Measurements from ENCODE around the gene NRTN.
"Not testable (repeated sequence)": the region's sequence is repeated elsewhere in the genome, so short reads cannot be mapped to it uniquely, and the experiment has no call there.

NRTN gene, protein sequence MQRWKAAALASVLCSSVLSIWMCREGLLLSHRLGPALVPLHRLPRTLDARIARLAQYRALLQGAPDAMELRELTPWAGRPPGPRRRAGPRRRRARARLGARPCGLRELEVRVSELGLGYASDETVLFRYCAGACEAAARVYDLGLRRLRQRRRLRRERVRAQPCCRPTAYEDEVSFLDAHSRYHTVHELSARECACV

DNA sequence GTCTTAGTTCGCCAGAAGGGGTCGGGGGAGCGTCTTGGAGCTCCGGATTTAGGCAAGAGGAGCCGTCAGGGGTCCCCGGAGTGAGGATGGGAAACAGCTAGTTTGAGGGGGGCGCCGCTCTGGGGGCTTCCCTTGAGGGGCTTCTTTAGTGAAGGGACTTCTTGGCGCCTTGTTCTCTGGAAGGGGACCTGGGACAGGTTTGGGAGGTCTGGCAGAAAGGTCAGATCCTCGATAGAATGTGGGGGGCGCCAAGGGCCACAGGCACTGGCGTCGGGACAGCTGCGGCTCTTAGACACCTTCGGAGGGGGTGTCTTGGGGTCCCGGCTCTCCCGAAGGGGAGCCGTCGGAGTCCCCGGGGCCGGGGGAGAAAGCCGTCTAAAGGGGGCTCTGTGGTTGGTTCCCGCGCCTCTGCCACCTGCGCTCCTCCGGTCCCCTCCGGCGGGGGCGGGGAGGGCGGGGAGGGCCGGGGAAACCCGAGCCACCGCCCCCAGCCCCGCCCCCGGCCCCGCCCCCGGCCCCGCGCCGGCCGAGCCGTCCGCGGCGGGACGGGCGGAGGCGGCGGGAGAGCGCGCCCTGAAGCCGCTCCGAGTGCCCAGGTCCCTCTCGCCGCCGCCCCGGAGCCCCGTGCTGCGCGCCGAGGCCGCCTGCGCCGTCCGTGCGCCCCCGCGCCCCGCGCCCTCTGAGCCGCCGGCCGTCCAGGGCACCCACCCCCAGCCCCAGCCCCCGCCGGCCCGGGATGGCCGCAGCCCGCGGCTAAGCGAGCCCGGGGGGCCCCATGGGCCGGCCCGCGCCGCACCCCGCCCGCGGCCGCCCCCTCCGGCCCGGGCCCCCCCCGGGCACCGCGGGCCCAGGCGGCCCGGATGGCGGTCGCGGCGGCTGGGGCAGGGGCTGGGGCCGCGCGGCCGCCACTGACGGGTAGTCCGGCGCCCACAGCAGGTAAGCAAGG, at the start of gene NRTN:
Gene NRTN, plus strand, starts transcription at position 552 of the 946 bp plus-strand sequence. CDS start 19,099 bp downstream, outside the sequence.
- DNase-seq, result no peak

DNA sequence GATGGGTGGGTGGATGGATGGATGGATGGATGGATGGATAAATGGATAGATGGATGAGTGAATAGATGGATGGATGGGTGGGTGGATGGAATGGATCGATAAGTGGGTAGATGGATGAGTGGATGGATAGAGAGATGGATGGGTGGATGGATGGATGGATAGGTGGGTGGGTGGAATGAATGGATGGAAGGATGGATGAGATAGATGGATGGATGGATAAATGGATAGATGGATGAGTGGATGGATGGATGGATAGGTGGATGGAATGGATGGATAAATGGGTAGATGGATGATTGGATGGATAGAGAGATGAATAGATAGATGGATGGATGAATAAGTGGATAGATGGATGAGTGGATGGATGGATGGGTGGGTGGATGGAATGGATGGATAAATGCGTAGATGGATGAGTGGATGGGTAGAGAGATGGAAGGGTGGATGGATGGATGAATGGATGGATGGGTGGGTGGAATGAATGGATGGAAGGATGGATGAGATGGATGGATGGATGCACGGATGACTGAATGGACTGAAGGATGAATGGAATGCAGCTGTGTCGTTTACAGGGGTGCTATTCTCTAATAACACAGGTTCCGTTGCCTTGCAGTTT, 42.2 kb upstream of the NRTN start:
- DNase-seq, result no peak

DNA sequence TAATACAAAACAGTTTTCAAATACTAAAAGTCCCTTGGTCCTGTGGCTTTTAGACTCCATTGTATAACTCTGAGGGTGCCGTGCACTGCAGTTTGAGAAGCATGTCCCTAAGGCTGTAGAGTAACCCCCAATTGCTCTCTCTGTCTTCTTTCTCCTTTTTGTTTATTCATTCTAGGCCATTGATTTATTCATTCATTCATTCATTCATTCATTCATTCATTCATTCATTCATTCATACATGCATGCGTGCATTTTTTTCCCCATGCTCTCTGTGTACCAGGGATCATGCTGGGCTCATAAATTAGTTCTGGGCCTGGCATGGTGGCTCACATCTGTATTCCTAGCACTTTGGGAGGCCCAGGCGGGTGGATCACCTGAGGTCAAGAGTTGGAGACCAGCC, 39.6 kb upstream of the NRTN start:
- DNase-seq, result no peak

DNA sequence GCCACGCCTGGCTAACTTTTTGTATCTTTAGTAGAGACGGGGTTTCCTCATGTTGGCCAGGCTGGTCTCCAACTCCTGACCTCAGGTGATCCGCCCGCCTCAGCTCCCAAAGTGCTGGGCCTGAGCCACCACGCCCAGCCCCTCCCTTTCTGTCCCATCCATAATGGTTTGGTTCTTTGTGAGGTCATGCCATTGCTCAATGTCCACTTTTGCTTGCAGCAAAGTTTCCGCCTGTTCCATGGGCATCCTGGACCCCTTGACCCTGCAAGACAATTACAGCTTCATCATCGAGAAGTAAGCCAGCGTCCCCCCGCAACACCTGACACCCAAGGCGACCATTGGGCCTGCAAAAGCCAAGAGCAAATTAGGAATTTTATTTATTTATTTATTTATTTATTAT, 36.9 kb upstream of the NRTN start:
- DNase-seq, result no peak

DNA sequence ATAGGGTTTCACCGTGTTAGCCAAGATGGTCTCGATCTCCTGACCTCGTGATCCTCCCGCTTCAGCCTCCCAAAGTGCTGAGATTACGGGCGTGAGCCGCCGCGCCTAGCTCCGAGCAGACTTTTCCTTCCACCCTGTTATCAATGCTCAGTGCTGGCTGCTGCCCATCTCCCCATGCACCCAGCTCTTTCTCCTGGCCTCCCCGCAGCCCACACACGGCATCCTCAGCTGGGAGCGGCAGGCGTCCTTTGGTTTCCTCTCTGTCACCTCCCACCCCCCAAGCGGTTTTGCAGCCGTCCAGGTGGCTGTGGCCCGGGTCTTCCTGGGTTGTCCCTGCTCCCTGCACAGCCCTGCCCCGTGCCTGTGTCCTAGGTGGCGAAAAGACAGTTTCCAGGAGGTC, 32.5 kb upstream of the NRTN start:
- DNase-seq, result no peak

DNA sequence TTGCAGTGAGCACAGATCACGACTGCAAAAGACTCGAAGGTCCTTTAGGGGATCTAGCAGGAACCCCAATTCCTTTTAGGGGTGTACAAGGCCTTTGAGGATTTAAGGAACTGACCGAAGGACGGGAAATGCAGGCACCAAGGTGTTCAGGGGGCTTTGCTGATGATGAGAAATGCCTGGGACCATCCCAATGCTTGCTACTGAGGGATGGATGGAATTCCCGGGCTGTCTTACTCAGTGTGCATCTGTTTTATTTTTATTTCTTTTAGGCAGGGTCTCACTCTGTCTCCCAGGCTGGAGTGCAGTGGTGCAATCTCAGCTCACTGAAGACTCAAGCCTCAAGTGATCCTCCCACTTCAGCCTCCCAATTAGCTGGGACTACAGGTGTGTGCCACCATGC, 31.6 kb upstream of the NRTN start:
- DNase-seq, result no peak

DNA sequence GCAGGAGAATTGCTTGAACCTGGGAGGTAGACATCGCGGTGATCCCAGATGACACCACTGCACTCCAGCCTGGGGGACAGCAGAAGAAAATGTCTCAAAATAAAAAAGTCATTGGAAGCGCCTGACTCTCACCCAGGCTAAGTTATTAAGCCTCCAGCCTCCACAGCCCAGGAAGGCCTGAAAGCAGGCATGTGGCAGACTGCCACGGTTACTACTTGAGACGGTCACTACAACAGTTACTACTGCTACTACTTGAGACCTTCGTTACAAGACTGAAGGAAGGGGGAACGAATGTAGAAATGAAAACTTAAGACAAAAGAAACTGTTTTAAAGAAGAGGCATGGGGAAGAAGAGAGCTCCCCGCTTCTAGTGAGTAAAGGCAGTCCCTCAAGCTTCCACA, 29.9 kb upstream of the NRTN start:
- no peak for DNase-seq

DNA sequence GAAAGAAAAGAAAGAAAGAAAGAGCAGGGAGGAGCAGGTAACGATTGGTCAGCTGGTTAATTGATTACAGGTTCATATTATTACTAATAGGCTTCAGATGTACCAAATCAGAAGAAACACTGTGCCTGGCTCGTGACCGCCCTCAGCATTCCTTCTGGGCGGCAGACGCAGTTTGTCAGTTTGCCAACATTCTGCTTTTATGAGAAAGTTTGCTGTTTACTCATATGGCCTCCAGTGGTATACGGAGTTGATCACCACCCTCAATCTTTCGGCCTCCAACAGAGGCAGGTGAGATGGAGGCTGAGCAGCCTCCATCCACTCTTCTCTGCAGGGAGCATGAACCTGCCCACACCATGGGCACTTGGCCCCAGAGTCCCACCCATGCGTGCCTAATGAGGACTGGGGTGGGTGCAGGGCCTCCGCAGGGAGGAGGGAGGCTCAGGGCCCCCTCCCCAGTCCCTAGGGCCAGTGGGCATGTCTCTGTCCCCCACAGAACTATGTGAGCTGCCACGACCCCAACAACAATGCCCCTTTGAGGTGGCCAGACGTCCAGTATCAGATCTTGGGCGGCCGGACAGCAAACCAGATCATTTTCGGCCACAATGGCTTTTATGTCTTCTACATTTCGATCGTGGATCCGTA, 29.1 kb upstream of the NRTN start:
- no peak for DNase-seq

DNA sequence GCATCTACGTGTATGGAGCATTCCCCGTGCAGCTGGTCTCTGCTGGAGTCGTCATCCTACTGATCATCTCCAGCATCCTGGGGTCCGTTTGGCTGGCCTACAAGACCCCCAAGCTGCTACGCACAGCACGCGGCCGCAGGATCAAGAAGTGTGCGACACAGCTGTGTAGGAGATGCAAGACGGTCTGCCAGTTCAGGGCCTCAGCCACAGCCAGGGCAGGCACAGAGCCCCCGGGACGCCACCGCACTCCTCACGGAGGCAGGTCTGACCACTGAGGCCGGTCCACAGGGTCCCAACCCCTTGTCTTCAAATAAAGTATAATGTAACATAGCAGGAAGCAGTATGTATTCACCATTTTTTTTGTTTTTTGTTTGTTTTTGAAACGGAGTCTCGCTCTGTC, 26.5 kb upstream of the NRTN start:
- DNase-seq, result no peak

DNA sequence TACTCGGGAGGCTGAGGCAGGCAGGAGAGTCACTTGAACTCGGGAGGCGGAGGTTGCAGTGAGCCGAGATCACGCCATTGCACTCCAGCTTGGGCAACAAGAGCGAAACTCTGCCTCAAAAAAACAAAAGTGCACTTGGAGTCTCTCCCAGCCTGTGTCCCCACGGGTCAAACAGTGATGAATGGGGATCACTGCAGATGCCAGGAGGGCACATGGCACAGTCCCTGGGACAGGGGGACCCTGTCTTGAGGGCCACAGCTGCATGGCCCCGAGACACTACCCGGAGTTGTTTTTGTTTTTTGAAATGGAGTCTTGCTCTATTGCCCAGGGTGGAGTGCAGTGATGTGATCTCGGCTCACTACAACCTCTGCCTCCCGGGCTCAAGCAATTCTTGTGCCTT, 24.0 kb upstream of the NRTN start:
- not testable (repeated sequence) for DNase-seq

DNA sequence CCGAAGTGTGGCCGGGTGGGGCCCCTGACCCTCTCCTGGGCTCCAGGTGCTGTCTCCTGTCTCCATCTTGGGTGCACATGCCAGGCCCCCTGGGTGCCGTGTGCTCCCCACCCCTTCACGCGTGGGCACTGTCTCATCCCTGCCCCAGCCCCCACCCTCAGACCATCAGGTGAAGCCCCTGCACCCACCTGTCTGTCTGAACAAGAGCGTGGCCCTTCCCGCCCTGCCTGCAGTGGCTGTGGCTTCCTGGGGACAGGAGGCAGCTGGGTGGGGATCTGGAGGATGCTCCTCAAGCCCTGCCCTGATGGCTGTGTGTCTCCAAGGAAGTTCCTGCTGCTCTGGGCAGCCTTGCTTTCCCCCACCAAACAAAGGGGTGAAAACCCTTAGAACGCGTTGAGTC, 22.5 kb upstream of the NRTN start:
- DNase-seq, result no peak

DNA sequence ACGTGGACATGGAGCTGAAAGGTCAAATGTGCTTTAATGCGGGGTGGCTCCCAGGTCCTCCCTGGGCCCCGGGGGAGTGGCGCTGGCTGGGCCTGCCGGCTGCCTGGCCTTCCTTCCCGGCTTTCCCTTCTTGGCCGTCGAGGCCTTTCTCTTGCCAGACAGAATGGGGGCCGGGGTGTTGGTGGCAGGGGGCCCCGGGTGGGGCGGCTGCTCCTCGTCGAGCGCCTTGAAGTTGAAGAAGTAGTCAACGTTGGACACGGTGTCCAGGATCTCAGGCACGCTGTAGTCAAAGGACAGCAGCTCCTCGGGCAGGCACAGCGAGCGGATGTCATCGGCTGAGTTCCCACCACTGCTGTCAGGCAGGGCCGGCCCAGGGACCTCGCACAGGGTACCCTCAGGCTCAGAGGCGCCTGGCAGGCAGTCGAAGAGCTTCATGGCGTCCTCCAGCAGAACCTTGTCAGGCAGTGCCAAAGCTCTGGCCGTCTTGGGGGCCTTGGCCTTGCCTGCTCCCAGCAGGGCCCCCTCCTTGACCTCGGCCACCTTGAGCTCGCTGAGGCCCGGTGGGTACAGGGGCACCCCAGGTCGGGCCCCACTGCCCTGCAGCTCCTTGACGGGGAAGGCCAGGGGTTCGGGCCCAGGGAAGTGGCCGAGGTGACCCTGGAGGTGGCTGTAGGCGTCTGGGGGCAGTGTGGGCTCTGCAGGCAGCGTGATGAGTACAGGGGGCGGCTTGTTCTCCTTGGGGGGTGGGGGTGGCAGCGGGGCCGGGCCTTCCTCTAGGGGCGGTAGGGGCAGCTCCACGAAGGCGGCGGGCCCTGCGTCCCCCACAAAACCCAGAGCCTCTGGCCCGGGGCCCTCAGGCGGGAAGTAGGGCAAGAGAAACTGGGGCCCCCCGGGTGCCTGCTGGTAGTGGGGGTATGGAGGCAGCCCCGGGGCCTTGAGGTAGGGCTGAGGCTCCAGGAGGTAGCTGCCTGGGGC, 21.6 kb upstream of the NRTN start:
- DNase-seq, result no peak

DNA sequence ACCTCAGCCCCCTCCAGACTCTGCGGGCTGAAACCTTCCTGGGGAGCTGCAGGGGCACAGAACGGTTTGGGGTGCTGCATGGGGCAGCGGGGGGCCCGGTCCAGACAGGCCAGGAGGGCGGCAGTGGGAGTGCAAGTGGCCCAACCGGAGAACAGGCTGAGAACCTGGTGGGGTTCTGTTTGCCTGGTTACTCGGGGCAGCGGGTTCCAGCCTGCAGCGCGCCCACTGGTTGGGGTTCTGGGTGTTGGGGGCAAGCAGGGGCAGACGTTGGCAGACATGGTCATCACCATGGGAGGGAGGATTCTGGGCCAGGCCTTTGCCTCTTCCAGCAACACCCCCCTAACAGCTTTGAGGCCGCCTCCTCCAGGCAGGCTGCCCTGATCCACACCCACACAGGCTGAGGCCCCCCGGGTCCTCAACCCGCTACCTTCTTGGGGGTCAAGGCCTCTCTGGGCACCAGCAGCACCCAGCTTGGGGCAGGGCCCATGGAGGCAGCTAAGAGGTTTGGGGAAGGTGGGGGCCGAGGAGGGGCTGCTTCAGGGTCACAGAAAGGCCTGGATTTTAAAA, 20.2 kb upstream of the NRTN start, which contains the start of gene PRR22:
Gene PRR22, minus strand, starts transcription at position 166 of the 567 bp plus-strand sequence. Its CDS starts 86 bp downstream, at position 80.
- no peak for DNase-seq

DNA sequence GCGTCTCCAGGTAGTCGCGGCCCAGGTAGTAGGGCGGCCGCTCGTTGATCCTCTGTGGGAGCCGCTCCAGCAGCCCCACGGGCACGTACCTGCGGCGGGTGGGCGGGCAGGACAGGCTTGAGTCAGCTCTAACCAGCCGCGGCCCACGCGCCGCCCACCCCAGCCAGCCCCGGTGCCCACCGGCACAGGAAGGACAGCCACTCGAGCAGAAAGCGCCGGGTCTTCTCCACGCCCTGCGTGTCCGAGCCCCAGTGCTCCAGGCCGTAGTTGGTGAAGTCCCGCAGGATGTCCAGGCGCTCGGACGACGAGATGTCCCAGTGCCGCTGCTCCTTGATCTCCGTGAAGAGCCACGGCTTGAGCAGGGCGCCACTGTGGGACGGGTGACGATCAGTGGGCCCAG, 19.4 kb upstream of the NRTN start:
- DNase-seq, result no peak

DNA sequence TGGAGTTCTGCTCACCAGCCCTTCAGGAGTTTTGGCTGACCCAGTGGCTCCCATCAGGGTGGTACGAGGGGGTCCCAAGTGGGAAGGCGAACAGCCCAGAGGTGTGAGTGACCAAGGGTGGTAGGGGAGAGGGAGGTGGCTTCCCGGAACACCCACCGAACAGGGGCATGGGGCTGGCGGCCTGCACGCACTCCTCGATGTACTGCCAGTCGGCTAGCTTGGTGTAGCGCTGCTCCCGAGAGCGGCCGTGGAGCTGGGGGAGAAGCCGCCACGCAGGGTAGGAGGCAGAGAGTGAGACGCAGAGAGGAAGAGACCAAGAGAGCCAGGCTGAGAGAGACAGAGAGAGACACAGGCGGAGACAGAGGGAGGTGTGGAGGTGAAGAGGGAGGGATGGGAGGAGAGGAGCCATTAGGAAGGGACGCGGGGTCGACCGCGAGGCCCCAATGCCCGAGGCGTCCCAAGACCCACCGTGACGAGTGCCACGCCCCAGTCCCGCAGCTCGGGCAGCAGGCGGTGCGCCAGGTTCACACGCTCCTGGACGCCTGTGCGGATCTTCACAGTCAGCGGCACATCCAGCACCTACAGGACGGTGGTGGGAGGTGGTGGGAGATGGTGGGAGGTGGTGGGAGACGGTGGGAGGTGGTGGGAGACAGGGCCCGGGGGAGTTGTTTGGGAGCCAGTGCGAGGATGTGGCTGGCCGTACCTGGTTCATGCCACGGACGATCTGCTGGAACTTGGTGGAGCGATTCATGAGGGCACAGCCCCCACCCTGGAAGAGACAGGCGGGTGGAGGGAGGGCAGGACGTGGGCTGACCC, 18.1 kb upstream of the NRTN start:
- DNase-seq, result no peak

DNA sequence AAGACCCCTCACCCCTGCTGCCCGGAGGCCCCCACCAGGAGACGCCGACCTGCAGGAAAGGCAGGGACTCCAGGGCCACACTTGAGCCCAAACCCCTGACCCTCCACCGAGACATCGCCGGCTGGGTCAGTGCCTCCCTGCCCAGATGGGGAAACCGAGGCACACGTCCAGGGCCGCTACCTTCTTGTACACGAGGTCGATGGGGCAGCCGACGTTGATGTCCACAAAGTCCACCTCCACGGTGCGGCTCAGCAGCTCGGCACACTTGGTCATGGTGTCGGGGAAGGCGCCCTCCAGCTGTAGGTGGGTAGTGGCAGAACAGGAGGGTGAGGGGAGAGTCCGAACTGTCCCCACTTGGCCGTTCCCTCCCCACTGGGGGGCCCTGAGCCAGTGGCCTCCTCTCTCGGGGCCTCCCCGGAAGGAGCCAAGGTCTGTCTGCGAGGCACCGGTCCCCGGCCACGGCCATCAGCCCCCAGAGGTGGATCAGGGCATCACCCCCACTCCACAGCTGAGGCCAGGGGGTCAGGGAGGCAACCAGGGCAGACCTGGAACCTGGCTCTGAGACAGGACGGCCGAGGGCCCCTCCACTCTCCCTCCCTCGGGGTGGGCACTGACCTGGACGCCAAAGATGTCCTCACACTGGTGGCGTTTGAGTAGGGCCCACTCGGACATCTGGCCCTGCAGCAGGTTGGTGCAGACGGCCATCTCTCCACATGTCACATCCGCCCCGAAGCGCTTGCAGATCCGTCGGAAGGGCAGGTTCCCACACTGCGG, 17.3 kb upstream of the NRTN start:
- DNase-seq, result no peak

DNA sequence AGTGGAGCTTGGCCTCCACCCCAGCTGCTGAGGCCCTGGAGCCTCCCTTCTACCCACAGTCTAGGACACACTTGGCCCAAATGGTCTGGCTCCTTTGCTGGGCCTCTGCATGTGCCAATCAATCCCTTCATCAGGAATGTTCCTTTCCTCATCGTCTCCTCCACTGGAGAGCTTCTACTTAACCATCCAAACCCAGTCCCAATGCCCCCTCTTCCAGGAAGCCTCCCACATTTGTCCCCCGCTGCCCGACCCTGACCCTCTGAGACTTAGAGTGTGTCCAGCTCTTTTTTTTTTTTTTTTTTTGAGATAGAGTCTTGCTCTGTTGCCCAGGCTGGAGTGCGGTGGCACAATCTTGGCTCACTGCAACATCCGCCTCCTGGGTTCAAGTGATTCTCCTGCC, 16.4 kb upstream of the NRTN start:
- DNase-seq, result no peak

DNA sequence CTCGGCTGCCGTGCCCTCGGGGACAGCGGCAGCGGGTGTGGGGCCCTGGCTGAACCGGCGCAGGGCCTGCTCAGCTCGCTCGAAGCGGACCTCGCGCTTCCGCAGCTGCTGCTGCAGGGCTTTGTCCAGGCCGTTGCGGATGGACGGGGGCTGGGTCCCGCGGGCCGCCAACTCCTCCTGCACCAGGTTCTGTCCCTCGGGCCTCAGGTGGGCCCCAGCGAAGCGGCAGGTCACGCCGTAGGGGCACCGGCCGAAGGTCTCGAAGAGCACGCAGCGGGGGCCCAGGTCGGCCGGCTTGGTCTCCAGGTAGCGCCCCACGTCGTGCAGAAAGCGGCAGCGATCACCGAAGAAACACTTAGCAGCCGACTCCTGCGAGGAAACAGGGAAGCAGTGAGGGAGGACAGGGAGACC, 15.5 kb upstream of the NRTN start:
- no peak for DNase-seq

DNA sequence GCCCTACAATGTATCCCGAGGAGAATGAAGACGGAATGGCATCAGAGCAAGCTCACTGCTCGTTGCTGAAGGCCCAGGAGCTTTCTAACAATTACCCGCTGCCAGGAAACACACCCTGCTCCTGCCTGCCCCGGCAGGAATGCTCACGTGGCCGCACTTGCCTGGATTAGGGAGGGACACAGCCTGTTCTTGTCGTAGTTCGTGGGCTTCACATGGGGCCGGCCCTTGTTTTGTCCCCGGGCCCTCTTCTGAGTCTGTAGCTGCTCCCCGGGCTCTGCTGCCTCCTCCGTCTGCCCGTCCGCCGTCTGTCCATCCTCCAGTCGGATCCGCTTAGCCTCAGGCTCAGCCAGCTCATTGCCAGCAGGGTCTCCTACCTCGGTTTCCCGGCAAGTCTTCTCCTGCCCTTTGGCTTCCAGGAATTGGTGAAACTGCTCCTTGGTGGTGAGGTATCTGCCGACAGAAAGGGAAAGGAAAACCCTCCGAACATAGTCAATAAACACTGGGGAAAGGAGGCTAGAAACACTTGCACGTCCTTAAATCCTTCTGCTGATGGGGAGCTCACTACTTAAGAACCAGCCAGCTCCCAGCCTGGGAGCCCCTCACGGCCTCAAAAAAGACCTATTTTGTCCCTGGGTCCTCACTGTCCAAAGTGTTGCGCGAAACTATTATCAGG, 14.8 kb upstream of the NRTN start:
- DNase-seq, result no peak
